IMR-90 (cell line): ENCODE data around the gene ATP1B1. TPM values are rescaled to one million over a fixed set of nuclear protein-coding genes. Genes with fewer than 3 reads are reported as not detected.

Experiments used
- ATAC-seq: fragments of 200-7000 bp; cut with Tn5 transposase; 2 replicates; pipeline ENCODE4 v1.9.1; 2020; ENCODE audit warnings: low read depth, mild to moderate bottlenecking, moderate library complexity
- BruUV-seq: library from RNA; stranded (reverse); fragments of 400-500 nt; replicated peaks from 2 replicates; lab custom pipeline; 2021; lab: Mats Ljungman, UMichigan
- CTCF ChIA-PET: fragments of 300-600 bp; formaldehyde crosslinking; extraction: SDS; loops from one replicate; lab custom pipeline; 2021; ENCODE audit warnings: antibody characterized with exemption; lab: Yijun Ruan, JAX
- POLR2A ChIA-PET: fragments of 300-600 bp; sonication (Branson Sonifier 250); formaldehyde crosslinking; loops from one replicate; lab custom pipeline; 2022; ENCODE audit warnings: antibody characterized with exemption; ENCODE audit not compliant: unreplicated experiment; lab: Charles Lee
- DNase-seq: peaks from one replicate; pipeline ENCODE4 v3.0.0; 2013
- H2AFZ ChIP-seq: replicated peaks from 2 replicates; pipeline ENCODE3; 2013; ENCODE audit warnings: low read length, mild to moderate bottlenecking; ENCODE audit not compliant: poor library complexity
- H2AK5ac ChIP-seq: 2 replicates; pipeline ENCODE4 v1.6.1; 2013; ENCODE audit warnings: low read depth, low read length, inconsistent platforms
- H2AK9ac ChIP-seq: replicated peaks from 2 replicates; pipeline ENCODE3; 2013; ENCODE audit warnings: mild to moderate bottlenecking, low read depth, low read length, moderate library complexity; ENCODE audit not compliant: poor library complexity
- H2BK120ac ChIP-seq: 2 replicates; pipeline ENCODE4 v1.6.1; 2013; ENCODE audit warnings: low read depth, low read length, inconsistent platforms
- H2BK15ac ChIP-seq: 3 replicates; pipeline ENCODE4 v1.6.1; 2013; ENCODE audit warnings: low read depth, low read length, inconsistent platforms
- H2BK20ac ChIP-seq: 2 replicates; pipeline ENCODE4 v1.6.1; 2013; ENCODE audit warnings: low read depth, mild to moderate bottlenecking, inconsistent platforms, low read length, moderate library complexity
- H2BK5ac ChIP-seq: 2 replicates; pipeline ENCODE4 v1.6.1; 2013; ENCODE audit warnings: mild to moderate bottlenecking, low read depth, low read length, inconsistent platforms; ENCODE audit not compliant: poor library complexity, severe bottlenecking
- H3K14ac ChIP-seq: replicated peaks from 2 replicates; pipeline ENCODE4 v1.6.1; 2013; ENCODE audit warnings: low read depth, low read length, inconsistent platforms
- H3K18ac ChIP-seq: 2 replicates; pipeline ENCODE4 v1.6.1; 2013; ENCODE audit warnings: low read depth, low read length, control low read depth
- H3K23ac ChIP-seq: 2 replicates; pipeline ENCODE4 v1.6.1; 2013; ENCODE audit warnings: low read depth, low read length, inconsistent platforms
- H3K27ac ChIP-seq: 2 replicates; pipeline ENCODE4 v1.5.1; 2013; ENCODE audit warnings: mild to moderate bottlenecking, control low read depth, low read length; ENCODE audit not compliant: insufficient read depth
- H3K27me3 ChIP-seq: 2 replicates; pipeline ENCODE4 v1.6.1; 2013; ENCODE audit warnings: low read length; ENCODE audit not compliant: control insufficient read depth, insufficient read depth
- H3K36me3 ChIP-seq: 2 replicates; pipeline ENCODE4 v1.6.1; 2013; ENCODE audit warnings: low read length, mixed read lengths; ENCODE audit not compliant: control insufficient read depth, insufficient read depth
- H3K4ac ChIP-seq: 2 replicates; pipeline ENCODE4 v1.6.1; 2013; ENCODE audit warnings: low read depth, low read length, inconsistent platforms
- H3K4me1 ChIP-seq: 2 replicates; pipeline ENCODE4 v1.6.1; 2013; ENCODE audit warnings: low read length, mixed read lengths; ENCODE audit not compliant: control insufficient read depth, insufficient read depth
- H3K4me2 ChIP-seq: 2 replicates; pipeline ENCODE4 v1.6.1; 2013; ENCODE audit warnings: low read depth, mild to moderate bottlenecking, control low read depth, low read length, moderate library complexity
- H3K4me3 ChIP-seq: 2 replicates; pipeline ENCODE4 v1.5.1; 2013; ENCODE audit warnings: low read depth, mild to moderate bottlenecking, control low read depth, low read length, moderate library complexity; ENCODE audit not compliant: insufficient read depth
- H3K56ac ChIP-seq: 2 replicates; pipeline ENCODE4 v1.6.1; 2013; ENCODE audit warnings: low read length, inconsistent platforms; ENCODE audit not compliant: insufficient read depth; ENCODE audit errors: extremely low read depth
- H3K79me1 ChIP-seq, 2 experiments: 2 replicates each; pipeline ENCODE4 v1.6.1; 2013; ENCODE audit warnings: low read length in 2 of 2, inconsistent platforms in 1 of 2, low read depth in 1 of 2
- H3K9ac ChIP-seq: 2 replicates; pipeline ENCODE4 v1.6.1; 2013; ENCODE audit warnings: low read depth, low read length, control low read depth
- H3K9me1 ChIP-seq: 2 replicates; pipeline ENCODE4 v1.6.1; 2013; ENCODE audit warnings: low read length, inconsistent platforms; ENCODE audit not compliant: insufficient read depth
- H3K9me3 ChIP-seq: 2 replicates; pipeline ENCODE4 v1.6.1; 2013; ENCODE audit warnings: low read length; ENCODE audit not compliant: control insufficient read depth, insufficient read depth
- H4K20me1 ChIP-seq: 2 replicates; pipeline ENCODE4 v1.6.1; 2013; ENCODE audit warnings: low read length, inconsistent platforms; ENCODE audit not compliant: insufficient read depth
- H4K5ac ChIP-seq: 2 replicates; pipeline ENCODE4 v1.6.1; 2013; ENCODE audit warnings: mild to moderate bottlenecking, low read depth, low read length, control low read depth
- H4K8ac ChIP-seq, 2 experiments: 2 replicates each; pipeline ENCODE4 v1.6.1; 2013; ENCODE audit warnings: low read depth in 2 of 2, low read length in 2 of 2, control low read depth in 1 of 2, inconsistent platforms in 1 of 2
- H4K91ac ChIP-seq: 2 replicates; pipeline ENCODE4 v1.6.1; 2013; ENCODE audit warnings: low read depth, low read length, inconsistent platforms; ENCODE audit not compliant: insufficient read depth
- BHLHE40 ChIP-seq: fragments of 150-350 bp; IDR thresholded peaks from 2 replicates; pipeline ENCODE4 v1.6.1; 2016; ENCODE audit warnings: mild to moderate bottlenecking, low read depth, low read length
- FOS ChIP-seq: fragments of 150-350 bp; IDR thresholded peaks from 2 replicates; pipeline ENCODE4 v1.6.1; 2016; ENCODE audit warnings: low read depth, low read length
- MXI1 ChIP-seq: IDR thresholded peaks from 2 replicates; pipeline ENCODE4 v1.6.1; 2012; ENCODE audit warnings: low read depth, mild to moderate bottlenecking, low read length, moderate library complexity, borderline replicate concordance
- RAD21 ChIP-seq: IDR thresholded peaks from 2 replicates; pipeline ENCODE4 v1.6.1; 2012; ENCODE audit warnings: low read length, improper control_type of control experiment
- WGBS, 2 experiments: methylation state at CpG; one replicate each; pipeline versions ENCODE4 v1.1.5 to v1.1.7; 2013; ENCODE audit warnings: missing lambda C conversion rate in 2 of 2; ENCODE audit not compliant: insufficient read length in 1 of 2; ENCODE audit errors: extremely low coverage in 2 of 2; 5-methylcytosine and 5-hydroxymethylcytosine counted together
- dilution Hi-C: fragments of 300-500 bp; cut with HindIII; formaldehyde crosslinking; loops from one replicate; pipeline ENCODE4 v1.14.3; 2018; ENCODE audit warnings: low sequenced_read_pairs; ENCODE audit not compliant: unreplicated experiment
- in situ Hi-C: fragments of 300-500 bp; cut with MboI; formaldehyde crosslinking; loops from 3 replicates; pipeline ENCODE4 v1.14.3; 2019; ENCODE audit warnings: low sequenced_read_pairs, inconsistent platforms, mixed read lengths
- intact Hi-C: fragments of 100-400 bp; cut with micrococcal nuclease; formaldehyde crosslinking; loops from 2 replicates; pipeline ENCODE4 v1.10.0; 2022
- polyA plus RNA-seq, 3 experiments: library from polyadenylated mRNA; depleted of rRNA; stranded (reverse); fragments of >200 nt; gene quantifications; 2 replicates each; pipeline ENCODE4 v1.2.3, GENCODE V29; 2012; ENCODE audit warnings: low replicate concordance in 1 of 3
- total RNA-seq: library from RNA; depleted of rRNA; stranded (reverse); fragments of >200 nt; gene quantifications from 2 replicates; pipeline ENCODE4 v1.2.3, GENCODE V29; 2012
- TF ChIP-seq, protein P1 (sequence below): fragments of 150-350 bp; IDR thresholded peaks from 2 replicates; pipeline ENCODE4 v1.6.1; 2017; ENCODE audit warnings: mild to moderate bottlenecking, antibody characterized with exemption, low read length, low read depth

Gene ATP1B1
- total and polyA plus RNA-seq, 2 of the 4 experiments (the other 2 are of a cell fraction): 14.5 to 22.1 TPM

DNA sequence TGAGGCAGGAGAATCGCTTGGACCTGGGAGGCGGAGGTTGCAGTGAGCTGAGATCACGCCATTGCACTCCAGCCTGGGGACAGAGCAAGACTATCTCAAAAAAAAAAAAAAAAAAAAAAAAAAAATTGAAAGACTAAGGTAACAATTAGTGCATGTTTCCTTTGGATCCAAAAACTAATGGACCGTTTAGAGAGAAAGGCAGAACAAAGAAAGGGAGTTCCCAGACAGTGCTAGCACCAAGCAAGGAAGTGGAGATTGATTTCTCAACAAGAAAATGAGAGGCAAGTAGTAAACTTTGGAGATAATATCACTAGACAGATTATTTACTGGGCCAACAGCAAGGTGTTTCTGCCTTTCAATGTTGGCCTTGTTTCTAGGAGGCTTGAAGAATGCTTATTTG lies 24.2 kb downstream of the ATP1B1 start:
- no peaks in the 10 kb centered on the region for H4K20me1 ChIP-seq
- in situ Hi-C loops (no loop called here), intact Hi-C loops (loop anchor here (10.0 kb wide), 1 partner anchor 526 kb away; no protein-coding TSS in a partner anchor), dilution Hi-C loops (no loop called here)
- no peak overlapping the region for H2AFZ ChIP-seq
- no peak overlapping the region for H3K18ac ChIP-seq
- H3K79me1 ChIP-seq: no peaks in the 10 kb centered on the region; a peak in 2 of 4 replicates
- no peak overlapping the region for H3K9ac ChIP-seq
- no peak overlapping the region for H3K23ac ChIP-seq
- TF ChIP-seq FOS: no peak
- TF ChIP-seq BHLHE40: no peak
- TF ChIP-seq RAD21: no peak
- TF ChIP-seq, protein P1, sequence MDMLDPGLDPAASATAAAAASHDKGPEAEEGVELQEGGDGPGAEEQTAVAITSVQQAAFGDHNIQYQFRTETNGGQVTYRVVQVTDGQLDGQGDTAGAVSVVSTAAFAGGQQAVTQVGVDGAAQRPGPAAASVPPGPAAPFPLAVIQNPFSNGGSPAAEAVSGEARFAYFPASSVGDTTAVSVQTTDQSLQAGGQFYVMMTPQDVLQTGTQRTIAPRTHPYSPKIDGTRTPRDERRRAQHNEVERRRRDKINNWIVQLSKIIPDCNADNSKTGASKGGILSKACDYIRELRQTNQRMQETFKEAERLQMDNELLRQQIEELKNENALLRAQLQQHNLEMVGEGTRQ: no peak
- TF ChIP-seq MXI1: no peak
- H3K27me3 ChIP-seq: no peaks in the 10 kb centered on the region
- no peak overlapping the region for H4K91ac ChIP-seq
- H3K56ac ChIP-seq: no peak overlapping the region
- peaks cover 4% of the 10 kb centered on the region; the same call in 1 of the 2 replicates for H3K36me3 ChIP-seq
- no peak overlapping the region for H2AK9ac ChIP-seq
- no peak overlapping the region for H2BK5ac ChIP-seq
- H2BK120ac ChIP-seq: no peak overlapping the region
- no peak overlapping the region for H4K8ac ChIP-seq
- no peak overlapping the region for H2AK5ac ChIP-seq
- H2BK15ac ChIP-seq: no peak overlapping the region
- no peak overlapping the region for H3K4ac ChIP-seq
- BruUV-seq: no TSS peak
- DNase-seq (no peak), ATAC-seq (no peak)
- H3K14ac ChIP-seq: no peak overlapping the region
- H3K9me3 ChIP-seq: no peaks in the 10 kb centered on the region
- no peak overlapping the region for H4K5ac ChIP-seq
- POLR2A ChIA-PET: no interaction called here
- no peak overlapping the region for H2BK20ac ChIP-seq
- no peak overlapping the region for H3K27ac ChIP-seq
- no peak overlapping the region for H3K4me2 ChIP-seq
- no peaks in the 10 kb centered on the region for H3K9me1 ChIP-seq
- H3K4me1 ChIP-seq: no peaks in the 10 kb centered on the region
- WGBS, 2 experiments: 100% methylated on average over 1 of the region's 4 CpGs; no CpG with 5 or more reads in 1 of the 2 experiments
- CTCF ChIA-PET: no interaction called here
- H3K4me3 ChIP-seq: no peak overlapping the region
